ENCODE measurements around the gene LAMTOR4.

DNA sequence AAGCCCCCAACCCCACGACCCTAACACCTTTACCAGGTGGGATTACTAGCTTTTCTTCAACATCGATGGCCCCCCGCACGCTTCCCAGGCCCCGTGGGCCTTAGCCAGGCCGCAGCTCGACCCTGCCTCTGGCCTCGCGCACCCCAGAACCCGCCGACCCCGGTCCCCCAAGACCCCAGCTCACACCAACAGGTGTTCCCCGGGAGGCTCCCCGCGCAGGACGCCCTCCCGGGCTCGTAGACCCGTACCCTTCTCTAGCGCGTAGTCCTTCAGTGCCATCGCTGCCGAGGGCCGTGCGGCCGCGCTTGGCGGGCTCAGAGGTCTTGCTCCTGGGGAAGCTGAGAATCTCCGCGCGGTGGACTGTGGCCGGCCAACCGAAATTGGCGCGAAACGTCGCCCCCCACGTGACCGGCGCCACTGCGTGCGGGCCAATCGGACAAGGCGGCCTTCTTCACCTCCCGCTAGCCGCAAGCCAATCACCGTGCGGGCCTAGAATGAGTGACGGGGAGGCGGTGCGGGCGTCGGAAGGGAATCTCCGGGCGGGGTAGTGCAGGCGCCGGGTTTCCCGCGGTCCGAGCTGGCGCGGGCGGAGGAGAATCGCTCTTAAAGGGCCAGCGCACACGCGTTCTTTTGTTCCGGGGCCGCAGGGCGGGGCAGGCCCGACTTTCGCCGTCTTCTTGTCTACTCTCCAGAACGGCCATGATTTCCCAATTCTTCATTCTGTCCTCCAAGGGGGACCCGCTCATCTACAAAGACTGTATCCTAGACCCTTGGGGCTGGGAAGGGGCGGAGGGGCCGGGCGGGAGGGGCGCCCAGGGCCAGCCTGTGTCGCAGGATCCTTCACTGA, 47.5 kb upstream of the LAMTOR4 start, which contains the start of the genes AP4M1 and MCM7:
- TF ChIP-seq EZH2 (IDR thresholded peaks at IDR 0.05; ENCODE audit: insufficient read depth, poor library complexity, severe bottlenecking): no peak
- TF ChIP-seq EZH2phosphoT487 (IDR thresholded peaks at IDR 0.05; ENCODE audit: insufficient read depth, low read depth): no peak
